HG03439 (cell line): Measurements from ENCODE around the gene CFAP46.
"Not testable (repeated sequence)": the region's sequence is repeated elsewhere in the genome, so short reads cannot be mapped to it uniquely, and the experiment has no call there.

Experiments used
- ATAC-seq: cut with Tn5 transposase; IDR thresholded peaks from one replicate; pipeline ENCODE4 v1.9.1; 2021; ENCODE audit warnings: mild to moderate bottlenecking, moderate library complexity; ENCODE audit not compliant: unreplicated experiment

Gene CFAP46

GRCh38 chr10:132963430-132963960 is 21.1 kb upstream of the CFAP46 start:
- ATAC-seq = no peak

- peak; percentile 28 for ATAC-seq
Observed at GRCh38 chr10:132962623-132963429, 20.5 kb upstream of the CFAP46 start.

DNA sequence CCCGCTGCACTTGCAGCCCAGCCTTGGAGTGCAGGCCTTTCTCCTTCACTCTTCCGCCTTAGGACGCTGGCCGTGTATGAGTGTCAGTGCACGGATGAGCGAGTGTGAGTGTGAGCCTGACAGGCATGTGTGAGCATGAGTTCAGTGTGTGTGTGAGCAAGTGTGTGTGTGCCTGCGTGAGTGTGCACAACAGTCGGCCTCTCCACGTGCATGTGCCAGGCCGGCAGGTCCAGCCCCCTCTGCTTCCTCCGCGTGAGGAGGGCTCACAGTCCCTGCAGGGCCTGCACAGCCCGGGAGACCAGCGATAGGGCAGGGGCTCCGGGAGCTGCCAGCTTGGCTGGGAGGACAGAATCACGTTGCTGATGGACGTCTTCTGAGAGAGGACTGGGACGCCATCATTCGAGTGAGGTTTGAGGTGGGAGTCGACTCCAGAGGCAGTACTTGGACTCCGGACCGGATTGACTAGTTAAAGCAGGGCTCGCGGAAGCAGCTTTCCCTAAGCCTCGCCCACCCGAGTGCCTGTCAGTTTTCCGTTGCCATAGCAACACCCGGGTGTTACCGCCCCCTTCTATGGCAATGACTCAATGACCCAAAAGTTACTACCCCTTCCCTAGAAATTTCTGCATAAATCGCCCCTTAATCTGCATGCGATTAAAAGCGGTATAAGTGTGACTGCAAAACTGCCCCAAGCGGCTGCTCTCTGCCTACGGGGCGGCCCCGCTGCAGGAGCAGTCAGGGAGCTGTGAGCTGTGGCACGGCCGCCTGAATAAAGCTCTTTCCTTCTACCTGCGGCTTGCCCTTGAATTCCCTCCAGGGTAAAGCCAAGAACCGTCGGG is 19.6 kb upstream of the CFAP46 start:
- ATAC-seq = peak; percentile 68

- ATAC-seq = no peak
Observed at GRCh38 chr10:132961420-132961786, 19.0 kb upstream of the CFAP46 start.

DNA sequence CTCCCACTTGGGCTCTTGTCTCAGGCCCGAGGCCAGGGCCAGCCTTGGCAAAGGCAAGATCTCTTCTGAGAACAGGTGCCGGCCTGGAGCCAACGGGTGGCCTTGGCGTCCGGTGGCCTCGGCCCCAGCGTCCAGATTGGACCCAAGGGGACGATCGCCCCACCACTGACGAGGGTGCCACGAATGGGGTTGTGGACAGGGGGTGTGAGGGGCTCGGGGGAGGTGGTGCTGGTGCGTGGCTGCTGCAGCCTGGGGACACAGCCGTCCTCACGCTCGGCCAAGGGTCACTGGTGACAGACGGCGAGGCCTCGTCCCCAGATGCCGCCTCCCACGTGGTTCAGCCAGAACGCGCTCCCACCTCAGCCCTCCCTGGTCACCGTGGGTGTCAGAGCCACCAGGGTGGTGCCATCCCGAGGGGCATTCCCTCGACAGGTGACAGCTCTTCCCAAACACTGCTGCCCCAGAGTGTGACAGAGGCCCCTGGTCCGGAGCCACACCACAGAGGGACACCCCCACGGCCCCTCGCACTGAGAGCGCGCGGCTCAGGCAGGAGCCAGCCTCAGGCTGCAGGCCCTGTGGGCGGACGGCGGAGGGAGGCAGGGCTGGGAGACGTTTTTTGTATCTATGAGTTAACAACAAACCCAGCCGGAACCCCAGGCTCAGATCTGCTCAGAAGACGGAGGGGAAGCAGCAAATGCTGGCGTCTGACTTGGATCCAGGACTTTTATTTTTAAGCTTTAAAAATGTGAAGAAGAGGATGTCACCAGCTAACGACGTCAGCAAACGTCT is 18.5 kb upstream of the CFAP46 start:
- no peak for ATAC-seq

- no peak for ATAC-seq
Observed at GRCh38 chr10:132960071-132960472, 17.7 kb upstream of the CFAP46 start.

DNA sequence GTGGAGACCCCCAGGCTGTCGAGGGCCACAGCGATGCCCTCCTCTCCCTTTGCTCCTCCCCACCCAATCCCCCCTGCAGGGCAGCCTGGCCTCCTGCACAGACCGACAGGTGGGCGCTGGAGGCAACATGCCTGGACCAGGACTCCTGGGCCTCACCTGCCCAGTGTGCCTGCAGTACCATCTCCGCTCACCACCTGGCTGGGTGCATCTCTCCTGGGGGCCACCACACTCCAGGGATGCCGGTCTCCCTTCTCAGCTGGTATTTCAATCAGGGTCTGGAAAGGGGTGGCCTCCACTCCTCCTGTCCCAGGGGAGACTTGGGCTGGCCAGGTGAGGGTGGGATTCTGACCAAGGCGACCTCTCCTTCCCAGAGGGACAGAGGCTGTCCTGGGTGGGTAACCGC is 17.2 kb upstream of the CFAP46 start:
- no peak for ATAC-seq

DNA sequence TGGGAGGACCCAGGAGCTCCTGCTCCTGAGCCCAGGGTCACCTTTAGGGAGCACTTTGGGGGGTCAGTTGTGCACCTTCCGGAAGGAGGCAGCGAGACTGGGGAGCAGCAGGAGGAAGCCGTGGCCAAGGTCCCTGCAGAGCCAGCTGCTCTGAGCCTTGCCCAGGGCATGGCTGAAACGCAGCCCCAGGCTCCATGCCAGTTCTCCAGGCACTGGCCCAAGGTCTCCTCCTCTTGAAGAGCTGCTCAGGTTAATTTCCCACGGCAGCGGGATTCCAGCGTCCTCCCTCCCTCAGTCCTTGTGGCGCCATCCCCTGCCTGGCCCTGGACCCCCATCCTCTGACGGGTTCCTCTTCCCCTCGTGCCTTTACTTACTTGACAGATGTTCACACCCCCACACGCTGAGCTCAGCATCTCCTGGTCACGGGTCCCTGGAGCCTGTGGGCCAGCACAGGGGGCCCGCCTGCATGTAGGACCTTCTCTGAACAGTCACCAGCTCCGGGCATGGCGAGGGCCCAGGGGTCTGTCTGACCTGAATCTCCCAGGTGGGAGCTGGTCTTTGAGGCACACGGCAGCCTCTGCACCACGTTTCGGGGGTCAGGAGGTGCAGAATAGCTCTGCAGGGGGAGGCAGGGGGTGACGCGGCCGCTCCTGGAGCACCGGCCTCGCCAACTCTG is 16.7 kb upstream of the CFAP46 start:
- no peak for ATAC-seq

GRCh38 chr10:132957981-132958882 is 15.9 kb upstream of the CFAP46 start:
- no peak for ATAC-seq

- ATAC-seq = no peak
Observed at GRCh38 chr10:132957131-132957530, 14.8 kb upstream of the CFAP46 start.

- not testable (repeated sequence) for ATAC-seq
Observed at GRCh38 chr10:132956259-132956658, 13.9 kb upstream of the CFAP46 start.

DNA sequence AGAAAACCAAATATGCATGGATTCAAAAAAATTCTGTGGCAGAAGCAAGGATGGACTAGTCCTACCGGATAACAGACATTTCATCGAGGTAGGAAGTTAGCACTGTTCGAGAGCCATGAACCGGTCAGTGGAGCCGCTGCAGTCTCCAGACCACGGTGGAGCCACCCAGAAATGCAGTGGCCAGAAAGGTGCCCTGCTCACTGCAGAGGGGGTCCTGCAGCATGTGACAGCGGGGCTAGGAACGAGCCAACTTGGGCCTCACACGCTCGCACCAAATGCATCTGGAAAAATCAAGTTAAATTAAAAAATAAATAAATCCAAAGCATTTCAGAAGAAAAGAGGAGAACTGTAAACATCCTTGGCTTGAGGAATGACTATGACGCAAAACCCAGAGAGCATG is 13.1 kb upstream of the CFAP46 start:
- ATAC-seq = no peak

- no peak for ATAC-seq
Observed at GRCh38 chr10:132953428-132953827, 11.1 kb upstream of the CFAP46 start.

DNA sequence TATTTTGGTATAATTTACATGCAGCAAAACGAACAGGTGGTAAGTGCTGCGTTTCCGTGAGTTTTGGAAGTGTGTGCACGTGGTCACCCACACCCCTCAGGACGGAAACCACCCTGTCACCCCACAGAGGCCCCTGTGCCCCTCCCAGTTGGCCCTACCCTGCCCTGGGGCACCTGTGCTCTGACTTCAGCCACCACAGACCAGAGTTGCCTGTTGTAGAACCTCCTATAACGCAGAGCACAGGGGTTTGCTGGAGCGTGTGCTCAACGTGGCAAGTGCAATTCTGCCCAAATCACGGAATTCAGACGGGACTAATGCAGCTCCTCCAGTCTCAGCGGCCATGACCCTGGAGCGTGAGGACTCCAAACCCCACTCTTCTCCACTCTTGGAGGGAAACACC is 9.6 kb upstream of the CFAP46 start:
- no peak for ATAC-seq

- ATAC-seq = no peak
Observed at GRCh38 chr10:132948351-132948750, 6.0 kb upstream of the CFAP46 start.

DNA sequence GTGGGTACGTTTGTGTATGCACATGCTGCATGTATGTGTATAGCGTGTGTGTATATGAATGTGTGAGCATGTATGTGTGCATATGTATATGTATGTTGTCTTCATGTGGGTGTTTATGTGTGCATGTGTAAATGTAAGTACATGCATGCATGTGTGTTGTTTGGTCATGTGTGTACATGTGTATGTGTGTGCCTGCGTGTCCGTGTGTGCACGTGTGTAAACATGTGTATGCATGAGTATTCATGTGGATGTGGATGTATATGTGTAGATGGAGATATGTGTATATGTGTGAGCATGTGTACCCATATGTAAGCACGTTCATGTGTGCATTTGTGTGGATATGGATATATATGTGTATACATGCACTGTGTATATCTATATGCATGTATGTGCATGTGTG is 5.5 kb upstream of the CFAP46 start:
- no peak for ATAC-seq

GRCh38 chr10:132946806-132947546 is 4.6 kb upstream of the CFAP46 start:
- ATAC-seq = no peak

GRCh38 chr10:132946311-132946710 is 3.9 kb upstream of the CFAP46 start:
- ATAC-seq = no peak

GRCh38 chr10:132945894-132946255 is 3.5 kb upstream of the CFAP46 start:
- ATAC-seq = no peak
